Measurements from ENCODE around the gene POTEF.
"Not testable (repeated sequence)": the region's sequence is repeated elsewhere in the genome, so short reads cannot be mapped to it uniquely, and the experiment has no call there.

Gene POTEF

DNA sequence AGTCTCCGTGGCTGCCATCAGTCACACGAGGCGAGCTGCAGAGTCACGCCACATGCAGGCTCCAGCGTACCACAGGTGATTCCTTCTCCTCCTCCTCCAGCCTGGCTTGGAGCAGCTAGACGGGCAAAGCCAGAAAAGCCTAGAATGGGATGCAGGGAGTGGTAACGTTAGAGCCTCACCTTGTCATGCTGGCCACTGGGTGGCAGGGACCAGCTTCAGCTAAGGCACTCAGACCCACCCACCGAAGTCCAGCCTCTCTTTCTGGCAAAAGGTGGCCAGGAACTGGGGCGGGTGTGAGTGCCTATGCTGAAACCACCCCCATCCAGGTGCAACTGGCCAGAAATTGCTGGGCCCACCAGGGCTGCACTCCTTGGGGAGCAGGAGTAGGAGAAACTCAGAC lies 1.3 kb downstream of the POTEF start:
- not testable (repeated sequence) for H3K27ac ChIP-seq (ENCODE audit: low read depth, low read length); H3K9me3 ChIP-seq (ENCODE audit: control insufficient read depth in 5 of 5, low read length in 5 of 5); H3K4me1 ChIP-seq (ENCODE audit: control insufficient read depth in 5 of 5, insufficient read depth in 5 of 5, low read length in 5 of 5); H3K36me3 ChIP-seq (ENCODE audit: control insufficient read depth in 5 of 5, insufficient read depth in 5 of 5, low read length in 5 of 5); H3K27me3 ChIP-seq (ENCODE audit: control insufficient read depth in 5 of 5, insufficient read depth in 4 of 5, low read length in 5 of 5); H3K9ac ChIP-seq (ENCODE audit: low read length in 5 of 5); H3K4me3 ChIP-seq (ENCODE audit: low read depth in 1 of 5, low read length in 5 of 5)

DNA sequence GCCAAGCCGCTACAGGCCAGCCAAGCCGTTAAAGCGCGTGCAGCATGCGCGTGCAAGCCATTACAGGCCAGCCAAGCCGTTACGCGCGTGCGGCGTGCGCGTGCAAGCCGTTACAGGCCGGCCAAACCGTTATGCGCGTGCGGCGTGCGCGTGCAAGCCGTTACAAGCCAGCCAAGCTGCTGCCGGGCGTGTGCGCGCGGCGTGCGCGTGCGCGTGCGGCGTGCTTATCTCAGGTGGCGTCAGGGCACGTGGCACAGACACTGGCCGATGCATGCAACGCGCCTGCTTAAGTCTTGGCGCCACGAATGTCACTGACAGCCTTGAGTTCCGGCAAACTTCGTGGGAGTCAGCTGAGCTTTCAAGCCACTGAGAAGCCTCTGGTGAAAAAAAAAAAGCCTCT lies 8.1 kb downstream of the POTEF start:
- not testable (repeated sequence) for H3K4me3 ChIP-seq (ENCODE audit: low read depth in 1 of 5, low read length in 5 of 5); H3K36me3 ChIP-seq (ENCODE audit: control insufficient read depth in 5 of 5, insufficient read depth in 5 of 5, low read length in 5 of 5); H3K4me1 ChIP-seq (ENCODE audit: control insufficient read depth in 5 of 5, insufficient read depth in 5 of 5, low read length in 5 of 5); H3K9me3 ChIP-seq (ENCODE audit: control insufficient read depth in 5 of 5, low read length in 5 of 5); H3K9ac ChIP-seq (ENCODE audit: low read length in 5 of 5); H3K27ac ChIP-seq (ENCODE audit: low read depth, low read length); H3K27me3 ChIP-seq (ENCODE audit: control insufficient read depth in 5 of 5, insufficient read depth in 4 of 5, low read length in 5 of 5)

DNA sequence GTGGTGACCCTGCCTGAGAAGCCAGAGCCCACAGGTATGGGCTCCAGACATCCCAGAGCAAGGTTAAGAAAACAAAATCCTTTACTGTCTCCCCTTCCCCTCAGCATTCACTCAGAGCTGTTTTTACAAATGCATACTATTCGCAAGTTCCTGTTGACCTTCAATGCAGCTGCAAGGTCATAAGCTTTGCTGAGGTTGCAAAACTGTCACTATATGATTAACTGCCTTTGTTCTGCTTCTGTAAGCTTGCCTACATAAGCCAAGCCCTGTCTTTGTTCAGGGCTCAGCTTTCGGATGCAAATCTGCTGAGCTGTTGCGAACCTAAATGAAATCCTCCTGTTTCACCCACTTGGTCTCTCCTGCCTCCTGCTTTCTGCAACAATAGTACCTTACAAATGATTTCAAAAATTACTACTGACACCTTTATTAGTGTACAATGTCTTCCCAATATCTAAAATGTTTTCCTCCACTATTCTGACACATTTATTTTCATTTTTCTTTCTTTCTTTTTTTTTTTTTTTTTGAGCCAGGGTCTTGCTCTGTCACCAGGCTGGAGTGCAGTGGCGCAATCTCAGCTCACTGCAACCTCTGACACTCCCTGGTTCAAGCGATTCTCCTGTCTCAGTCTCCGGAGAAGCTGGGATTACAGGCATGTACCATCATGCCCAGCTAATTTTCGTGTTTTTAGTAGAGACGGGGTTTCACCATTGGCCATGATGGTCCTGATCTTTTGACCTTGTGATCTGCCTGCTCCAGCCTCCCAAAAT lies 26.2 kb downstream of the POTEF start:
- not testable (repeated sequence) for H3K36me3 ChIP-seq (ENCODE audit: control insufficient read depth in 5 of 5, insufficient read depth in 5 of 5, low read length in 5 of 5); H3K9ac ChIP-seq (ENCODE audit: low read length in 5 of 5); H3K27me3 ChIP-seq (ENCODE audit: control insufficient read depth in 5 of 5, insufficient read depth in 4 of 5, low read length in 5 of 5); H3K27ac ChIP-seq (ENCODE audit: low read depth, low read length); H3K9me3 ChIP-seq (ENCODE audit: control insufficient read depth in 5 of 5, low read length in 5 of 5); H3K4me3 ChIP-seq (ENCODE audit: low read depth in 1 of 5, low read length in 5 of 5); H3K4me1 ChIP-seq (ENCODE audit: control insufficient read depth in 5 of 5, insufficient read depth in 5 of 5, low read length in 5 of 5)

DNA sequence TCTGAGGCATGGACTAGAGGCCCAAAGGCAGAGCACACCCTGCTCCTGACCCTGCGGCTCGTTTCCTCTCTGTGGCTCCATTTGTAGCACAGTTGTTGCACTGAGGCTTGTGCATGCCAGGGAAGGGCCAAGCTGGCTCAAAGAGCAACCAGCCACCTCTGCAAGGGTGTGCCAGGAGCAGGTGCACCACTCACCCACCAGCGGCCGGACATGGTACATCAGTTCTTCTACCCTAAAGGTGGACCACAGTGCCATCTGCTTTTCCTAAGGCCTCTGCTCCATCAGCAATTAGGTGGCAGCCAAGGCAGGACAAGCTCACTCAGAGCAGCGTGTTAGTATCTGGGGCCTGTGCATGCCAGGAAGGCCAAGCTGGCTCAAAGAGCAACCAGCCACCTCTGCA lies 66.4 kb downstream of the POTEF start:
- H3K27me3 ChIP-seq (ENCODE audit: control insufficient read depth in 5 of 5, insufficient read depth in 4 of 5, low read length in 5 of 5); H3K36me3 ChIP-seq (ENCODE audit: control insufficient read depth in 5 of 5, insufficient read depth in 5 of 5, low read length in 5 of 5); H3K4me1 ChIP-seq (ENCODE audit: control insufficient read depth in 5 of 5, insufficient read depth in 5 of 5, low read length in 5 of 5); H3K27ac ChIP-seq (ENCODE audit: low read depth, low read length); H3K9me3 ChIP-seq (ENCODE audit: control insufficient read depth in 5 of 5, low read length in 5 of 5); H3K4me3 ChIP-seq (ENCODE audit: low read depth in 1 of 5, low read length in 5 of 5); H3K9ac ChIP-seq (ENCODE audit: low read length in 5 of 5): not testable (repeated sequence)

DNA sequence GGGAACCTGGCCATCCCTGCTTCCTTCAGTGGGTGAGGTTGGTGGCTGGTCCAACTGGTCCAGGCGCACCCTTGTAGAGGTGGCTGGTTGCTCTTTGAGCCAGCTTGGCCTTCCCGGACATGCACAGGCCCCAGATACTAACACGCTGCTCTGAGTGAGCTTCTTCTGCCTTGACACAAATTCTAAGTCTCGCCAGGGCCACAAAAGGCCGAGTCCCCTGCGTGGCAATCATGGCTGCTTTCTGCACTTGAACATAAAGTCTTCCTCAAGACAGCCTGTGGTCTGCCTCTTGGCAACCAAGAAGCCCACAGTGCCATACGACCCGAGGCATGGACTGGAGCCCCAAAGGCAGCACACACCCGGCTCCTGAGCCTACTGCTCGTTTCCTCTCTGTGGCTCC lies 69.0 kb downstream of the POTEF start:
- H3K36me3 ChIP-seq (ENCODE audit: control insufficient read depth in 5 of 5, insufficient read depth in 5 of 5, low read length in 5 of 5); H3K27me3 ChIP-seq (ENCODE audit: control insufficient read depth in 5 of 5, insufficient read depth in 4 of 5, low read length in 5 of 5); H3K4me3 ChIP-seq (ENCODE audit: low read depth in 1 of 5, low read length in 5 of 5): not testable (repeated sequence)

DNA sequence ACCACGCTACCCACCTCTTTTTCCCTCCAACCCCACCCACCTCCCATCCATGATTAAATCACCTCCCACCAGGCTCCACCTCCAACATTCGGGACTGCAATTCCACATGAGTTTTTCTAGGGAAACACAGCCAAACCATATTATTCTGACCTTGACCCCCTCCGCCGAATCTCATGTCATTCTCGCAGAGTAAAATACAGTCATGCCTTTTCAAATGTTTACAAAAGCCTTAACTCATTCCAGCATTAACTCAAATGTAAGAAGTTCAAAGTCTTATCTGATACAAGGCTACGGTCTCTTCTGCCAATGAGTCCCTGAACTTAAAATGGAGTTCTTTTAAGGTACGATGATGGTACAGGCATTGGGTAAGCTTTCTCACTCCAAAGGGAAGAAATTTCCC lies 72.7 kb downstream of the POTEF start:
- not testable (repeated sequence) for H3K27me3 ChIP-seq (ENCODE audit: control insufficient read depth in 5 of 5, insufficient read depth in 4 of 5, low read length in 5 of 5); H3K27ac ChIP-seq (ENCODE audit: low read depth, low read length); H3K4me1 ChIP-seq (ENCODE audit: control insufficient read depth in 5 of 5, insufficient read depth in 5 of 5, low read length in 5 of 5); H3K36me3 ChIP-seq (ENCODE audit: control insufficient read depth in 5 of 5, insufficient read depth in 5 of 5, low read length in 5 of 5); H3K9ac ChIP-seq (ENCODE audit: low read length in 5 of 5); H3K9me3 ChIP-seq (ENCODE audit: control insufficient read depth in 5 of 5, low read length in 5 of 5); H3K4me3 ChIP-seq (ENCODE audit: low read depth in 1 of 5, low read length in 5 of 5)

More for the DNA sequence above, 69.0 kb downstream of the POTEF start:
- not testable (repeated sequence) for H3K4me1 ChIP-seq (ENCODE audit: control insufficient read depth in 5 of 5, insufficient read depth in 5 of 5, low read length in 5 of 5); H3K9me3 ChIP-seq (ENCODE audit: control insufficient read depth in 5 of 5, low read length in 5 of 5); H3K27ac ChIP-seq (ENCODE audit: low read depth, low read length); H3K9ac ChIP-seq (ENCODE audit: low read length in 5 of 5)

DNA sequence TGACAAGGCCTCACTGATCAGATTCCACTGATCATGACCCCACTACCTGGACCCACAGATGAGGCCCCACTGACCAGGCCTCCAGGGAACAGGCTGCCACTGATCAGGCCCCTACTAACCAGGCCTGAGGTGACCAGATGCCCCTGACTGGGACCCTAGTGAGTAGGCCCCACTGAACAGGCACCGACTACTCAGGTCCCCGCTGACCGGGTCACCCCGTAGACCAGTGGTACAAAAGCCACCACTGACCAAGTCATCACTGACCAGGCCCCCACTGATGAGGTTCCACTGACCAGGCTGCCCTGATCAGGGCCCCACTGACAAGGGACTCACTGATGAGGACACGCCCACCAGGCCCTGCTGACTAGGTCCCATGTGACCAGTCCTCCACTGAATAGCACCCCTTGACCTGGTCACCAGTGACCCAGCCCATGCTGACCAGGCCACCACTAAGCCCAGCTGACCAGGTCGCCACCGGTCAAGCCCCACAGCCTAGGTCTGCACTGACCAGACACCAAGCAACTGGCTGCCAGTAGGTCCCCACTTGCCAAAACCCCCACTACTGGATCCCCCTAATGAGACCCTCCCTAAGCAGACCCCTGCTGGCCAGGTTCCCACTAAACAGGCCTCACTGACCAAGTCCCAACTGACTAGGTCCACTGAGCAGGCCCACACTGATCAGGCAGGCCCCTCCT lies 75.7 kb downstream of the POTEF start:
- H3K4me3 ChIP-seq (ENCODE audit: low read depth in 1 of 5, low read length in 5 of 5); H3K9me3 ChIP-seq (ENCODE audit: control insufficient read depth in 5 of 5, low read length in 5 of 5); H3K36me3 ChIP-seq (ENCODE audit: control insufficient read depth in 5 of 5, insufficient read depth in 5 of 5, low read length in 5 of 5); H3K4me1 ChIP-seq (ENCODE audit: control insufficient read depth in 5 of 5, insufficient read depth in 5 of 5, low read length in 5 of 5); H3K27ac ChIP-seq (ENCODE audit: low read depth, low read length); H3K27me3 ChIP-seq (ENCODE audit: control insufficient read depth in 5 of 5, insufficient read depth in 4 of 5, low read length in 5 of 5); H3K9ac ChIP-seq (ENCODE audit: low read length in 5 of 5): not testable (repeated sequence)

DNA sequence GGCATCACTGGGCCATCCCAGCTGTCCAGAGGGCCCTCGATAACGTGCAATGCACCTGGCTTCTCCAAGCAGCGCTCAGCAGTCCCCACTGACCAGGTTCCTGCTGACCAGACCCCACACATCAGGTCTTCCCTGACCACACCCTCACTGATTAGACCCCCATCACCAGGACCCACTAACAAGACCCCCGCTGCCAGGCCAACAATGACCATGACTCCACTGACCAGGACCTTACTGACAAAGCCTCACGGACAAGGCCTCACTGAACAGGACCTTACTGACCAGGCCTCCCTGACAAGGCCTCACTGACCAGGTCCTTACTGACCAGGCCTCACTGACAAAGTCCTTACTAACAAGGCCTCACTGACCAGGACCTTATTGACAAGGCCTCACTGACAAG lies 76.6 kb downstream of the POTEF start:
- not testable (repeated sequence) for H3K4me3 ChIP-seq (ENCODE audit: low read depth in 1 of 5, low read length in 5 of 5); H3K27me3 ChIP-seq (ENCODE audit: control insufficient read depth in 5 of 5, insufficient read depth in 4 of 5, low read length in 5 of 5); H3K27ac ChIP-seq (ENCODE audit: low read depth, low read length); H3K9me3 ChIP-seq (ENCODE audit: control insufficient read depth in 5 of 5, low read length in 5 of 5); H3K36me3 ChIP-seq (ENCODE audit: control insufficient read depth in 5 of 5, insufficient read depth in 5 of 5, low read length in 5 of 5); H3K4me1 ChIP-seq (ENCODE audit: control insufficient read depth in 5 of 5, insufficient read depth in 5 of 5, low read length in 5 of 5); H3K9ac ChIP-seq (ENCODE audit: low read length in 5 of 5)

DNA sequence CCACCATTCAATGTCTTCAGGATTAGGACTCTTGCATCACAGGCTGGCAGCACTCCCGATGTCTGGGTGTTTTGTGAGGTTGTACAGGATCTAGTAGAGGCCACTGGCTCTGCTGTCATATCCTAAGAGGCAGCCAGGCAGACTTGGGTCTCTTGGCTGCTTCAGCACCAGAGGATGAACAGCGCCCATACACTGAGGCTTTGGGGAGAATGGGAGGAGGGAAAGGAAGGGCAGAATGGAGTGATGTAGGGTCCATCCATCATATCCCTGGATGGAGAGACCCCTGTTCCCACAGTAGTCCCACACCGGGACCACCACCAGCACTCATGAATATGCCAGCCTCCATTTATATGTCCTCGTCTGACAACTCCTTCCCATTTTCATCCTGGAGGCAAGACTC lies 80.6 kb downstream of the POTEF start:
- H3K4me3 ChIP-seq (ENCODE audit: low read depth in 1 of 5, low read length in 5 of 5); H3K27me3 ChIP-seq (ENCODE audit: control insufficient read depth in 5 of 5, insufficient read depth in 4 of 5, low read length in 5 of 5); H3K36me3 ChIP-seq (ENCODE audit: control insufficient read depth in 5 of 5, insufficient read depth in 5 of 5, low read length in 5 of 5); H3K27ac ChIP-seq (ENCODE audit: low read depth, low read length); H3K9ac ChIP-seq (ENCODE audit: low read length in 5 of 5); H3K9me3 ChIP-seq (ENCODE audit: control insufficient read depth in 5 of 5, low read length in 5 of 5); H3K4me1 ChIP-seq (ENCODE audit: control insufficient read depth in 5 of 5, insufficient read depth in 5 of 5, low read length in 5 of 5): not testable (repeated sequence)

DNA sequence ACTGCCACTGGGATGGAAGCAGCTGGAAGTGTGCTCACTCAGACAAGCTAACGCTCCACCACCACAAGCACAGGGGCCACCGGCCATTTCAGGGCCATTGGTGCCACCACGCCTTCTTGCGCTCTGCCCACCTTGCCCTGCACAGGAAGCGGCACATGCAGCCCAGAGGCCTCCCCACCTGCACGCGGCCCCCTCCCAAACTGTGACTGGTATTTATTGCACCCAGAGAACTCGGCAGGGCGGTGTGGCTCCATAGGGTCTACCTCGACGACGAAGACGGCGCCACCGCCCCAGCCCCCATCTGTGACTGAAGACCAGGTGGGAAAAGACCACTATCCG lies 90.8 kb downstream of the POTEF start:
- not testable (repeated sequence) for H3K4me1 ChIP-seq (ENCODE audit: control insufficient read depth in 5 of 5, insufficient read depth in 5 of 5, low read length in 5 of 5); H3K27me3 ChIP-seq (ENCODE audit: control insufficient read depth in 5 of 5, insufficient read depth in 4 of 5, low read length in 5 of 5); H3K27ac ChIP-seq (ENCODE audit: low read depth, low read length); H3K9ac ChIP-seq (ENCODE audit: low read length in 5 of 5); H3K4me3 ChIP-seq (ENCODE audit: low read depth in 1 of 5, low read length in 5 of 5); H3K36me3 ChIP-seq (ENCODE audit: control insufficient read depth in 5 of 5, insufficient read depth in 5 of 5, low read length in 5 of 5); H3K9me3 ChIP-seq (ENCODE audit: control insufficient read depth in 5 of 5, low read length in 5 of 5)

DNA sequence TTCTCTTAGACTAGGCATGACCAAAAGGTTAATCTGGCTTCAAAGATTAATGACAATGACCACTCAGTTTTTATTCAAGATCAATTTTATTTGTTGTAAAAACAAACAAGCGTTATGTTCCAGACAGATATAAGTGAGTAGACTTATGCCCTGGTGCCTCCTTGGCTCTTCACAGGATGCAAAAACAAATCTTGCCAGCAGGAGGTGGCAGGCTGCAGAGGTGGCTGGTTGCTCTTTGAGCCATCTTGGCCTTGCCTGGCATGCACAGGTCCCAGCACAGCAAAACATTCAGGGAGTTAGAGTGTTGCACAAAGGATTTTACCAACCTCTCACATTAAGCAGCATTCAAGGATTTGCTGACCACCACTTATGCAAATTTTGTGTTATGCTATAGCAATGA lies 103.1 kb downstream of the POTEF start:
- not testable (repeated sequence) for H3K4me3 ChIP-seq (ENCODE audit: low read depth in 1 of 5, low read length in 5 of 5); H3K36me3 ChIP-seq (ENCODE audit: control insufficient read depth in 5 of 5, insufficient read depth in 5 of 5, low read length in 5 of 5); H3K9ac ChIP-seq (ENCODE audit: low read length in 5 of 5); H3K27ac ChIP-seq (ENCODE audit: low read depth, low read length); H3K9me3 ChIP-seq (ENCODE audit: control insufficient read depth in 5 of 5, low read length in 5 of 5); H3K27me3 ChIP-seq (ENCODE audit: control insufficient read depth in 5 of 5, insufficient read depth in 4 of 5, low read length in 5 of 5); H3K4me1 ChIP-seq (ENCODE audit: control insufficient read depth in 5 of 5, insufficient read depth in 5 of 5, low read length in 5 of 5)

Data from subcutaneous abdominal adipose tissue (tissue), 5 donors.